HG02588 (cell line): Measurements from ENCODE around the gene PLS1.
"Not testable (repeated sequence)": the region's sequence is repeated elsewhere in the genome, so short reads cannot be mapped to it uniquely, and the experiment has no call there.

Experiments
- ATAC-seq: cut with Tn5 transposase; IDR thresholded peaks from one replicate; pipeline ENCODE4 v1.9.1; 2021; ENCODE audit warnings: mild to moderate bottlenecking, moderate library complexity; ENCODE audit not compliant: unreplicated experiment

The PLS1 gene

GRCh38 chr3:142595141-142595540, 1.1 kb upstream of the PLS1 start:
- ATAC-seq, result no peak

- ATAC-seq, result no peak
Measured at GRCh38 chr3:142595581-142595950, 627 bp upstream of the PLS1 start.

- no peak for ATAC-seq
Measured at GRCh38 chr3:142596726-142597088, 514 bp downstream of the PLS1 start.

GRCh38 chr3:142597906-142598305, 1.7 kb downstream of the PLS1 start:
- ATAC-seq, result no peak

- no peak for ATAC-seq
Measured at GRCh38 chr3:142601713-142602112, 5.5 kb downstream of the PLS1 start.

- no peak for ATAC-seq
Measured at GRCh38 chr3:142602619-142603385, 6.6 kb downstream of the PLS1 start.

- ATAC-seq, result not testable (repeated sequence)
Measured at GRCh38 chr3:142603386-142603705, 7.2 kb downstream of the PLS1 start.

GRCh38 chr3:142604940-142605339, 8.7 kb downstream of the PLS1 start:
- no peak for ATAC-seq

GRCh38 chr3:142608631-142609030, 12.4 kb downstream of the PLS1 start:
- no peak for ATAC-seq

- no peak for ATAC-seq
Measured at GRCh38 chr3:142609136-142609535, 12.9 kb downstream of the PLS1 start.

- ATAC-seq, result no peak
Measured at GRCh38 chr3:142611206-142611605, 15.0 kb downstream of the PLS1 start.

GRCh38 chr3:142613491-142613890, 17.3 kb downstream of the PLS1 start:
- no peak for ATAC-seq

GRCh38 chr3:142614059-142614626, 17.9 kb downstream of the PLS1 start:
- ATAC-seq, result no peak

- no peak for ATAC-seq
Measured at GRCh38 chr3:142615171-142615570, 19.0 kb downstream of the PLS1 start.

GRCh38 chr3:142618917-142619461, 22.8 kb downstream of the PLS1 start:
- ATAC-seq, result no peak

- no peak for ATAC-seq
Measured at GRCh38 chr3:142622405-142622804, 26.2 kb downstream of the PLS1 start.

- ATAC-seq, result no peak
Measured at GRCh38 chr3:142623194-142623593, 27.0 kb downstream of the PLS1 start.

- ATAC-seq, result no peak
Measured at GRCh38 chr3:142624341-142625152, 28.4 kb downstream of the PLS1 start.

GRCh38 chr3:142625153-142625440, 28.9 kb downstream of the PLS1 start:
- no peak for ATAC-seq

- ATAC-seq, result no peak
Measured at GRCh38 chr3:142626971-142627370, 30.8 kb downstream of the PLS1 start.

GRCh38 chr3:142628801-142629200, 32.6 kb downstream of the PLS1 start:
- ATAC-seq, result peak; percentile 53

- no peak for ATAC-seq
Measured at GRCh38 chr3:142633073-142633472, 36.9 kb downstream of the PLS1 start.
